Ishikawa (cell line): ENCODE measurements around the gene NAAA.

Experiments
- CEBPB ChIP-seq: IDR thresholded peaks from 2 replicates; pipeline ENCODE4 v1.6.1; 2012
- CREB1 ChIP-seq: IDR thresholded peaks from 2 replicates; pipeline ENCODE4 v1.6.1; 2012; ENCODE audit warnings: low read depth
- EGR1 ChIP-seq: IDR thresholded peaks from 2 replicates; pipeline ENCODE4 v1.6.1; 2012
- EP300 ChIP-seq: IDR thresholded peaks from 2 replicates; pipeline ENCODE4 v1.6.1; 2012; ENCODE audit warnings: borderline replicate concordance
- FOXM1 ChIP-seq: IDR thresholded peaks from 2 replicates; pipeline ENCODE4 v1.6.1; 2012; ENCODE audit warnings: low read depth, borderline replicate concordance
- MAX ChIP-seq: IDR thresholded peaks from 2 replicates; pipeline ENCODE4 v1.6.1; 2012
- NFIC ChIP-seq: IDR thresholded peaks from 2 replicates; pipeline ENCODE4 v1.6.1; 2012
- RAD21 ChIP-seq: IDR thresholded peaks from 2 replicates; pipeline ENCODE4 v1.6.1; 2012; ENCODE audit warnings: low read depth
- REST ChIP-seq: IDR thresholded peaks from 2 replicates; pipeline ENCODE4 v1.6.1; 2012; ENCODE audit warnings: low read depth, mild to moderate bottlenecking
- TAF1 ChIP-seq: IDR thresholded peaks from 2 replicates; pipeline ENCODE4 v1.6.1; 2012; ENCODE audit warnings: low read depth, mild to moderate bottlenecking
- TCF12 ChIP-seq: IDR thresholded peaks from 2 replicates; pipeline ENCODE4 v1.6.1; 2012; ENCODE audit warnings: low read depth
- USF1 ChIP-seq: IDR thresholded peaks from 2 replicates; pipeline ENCODE4 v1.6.1; 2012
- YY1 ChIP-seq: IDR thresholded peaks from 2 replicates; pipeline ENCODE4 v1.6.1; 2012; ENCODE audit warnings: low read depth
- ZBTB7A ChIP-seq: IDR thresholded peaks from 2 replicates; pipeline ENCODE4 v1.6.1; 2012; ENCODE audit warnings: low read depth

- no peak for TF ChIP-seq ZBTB7A
- no peak for TF ChIP-seq REST
- no peak for TF ChIP-seq FOXM1
- no peak for TF ChIP-seq MAX
- TF ChIP-seq EP300 = no peak
- no peak for TF ChIP-seq CEBPB
- no peak for TF ChIP-seq TCF12
- TF ChIP-seq USF1 = no peak
- no peak for TF ChIP-seq CREB1
- TF ChIP-seq EGR1 = no peak
- no peak for TF ChIP-seq NFIC
- no peak for TF ChIP-seq TAF1
- no peak for TF ChIP-seq YY1
- peak; percentile 53 for TF ChIP-seq RAD21
Measured at GRCh38 chr4:75895744-75896314, 45.0 kb downstream of the NAAA start.
